DOHH2 (cell line): ENCODE data around the gene SIRT2.
"Not testable (repeated sequence)": the region's sequence is repeated elsewhere in the genome, so short reads cannot be mapped to it uniquely, and the experiment has no call there.

Source experiments
- CTCF ChIP-seq: fragments of 200-600 bp; sonication (generic); IDR thresholded peaks from one replicate; pipeline ENCODE4 v1.5.1; 2014; ENCODE audit warnings: antibody characterized with exemption, mild to moderate bottlenecking, low read depth, low read length; ENCODE audit not compliant: poor library complexity, severe bottlenecking
- EZH2phosphoT487 ChIP-seq: fragments of 200-600 bp; sonication (generic); IDR thresholded peaks from 2 replicates; pipeline ENCODE4 v1.6.1; 2017; ENCODE audit warnings: borderline replicate concordance, mild to moderate bottlenecking, antibody characterized with exemption, low read length, moderate library complexity, mixed read lengths

- not testable (repeated sequence) for TF ChIP-seq CTCF, EZH2phosphoT487
Measured at GRCh38 chr19:38941466-38941865, 42.0 kb upstream of the SIRT2 start.
